ENCODE measurements around the gene CDH13.

DNA sequence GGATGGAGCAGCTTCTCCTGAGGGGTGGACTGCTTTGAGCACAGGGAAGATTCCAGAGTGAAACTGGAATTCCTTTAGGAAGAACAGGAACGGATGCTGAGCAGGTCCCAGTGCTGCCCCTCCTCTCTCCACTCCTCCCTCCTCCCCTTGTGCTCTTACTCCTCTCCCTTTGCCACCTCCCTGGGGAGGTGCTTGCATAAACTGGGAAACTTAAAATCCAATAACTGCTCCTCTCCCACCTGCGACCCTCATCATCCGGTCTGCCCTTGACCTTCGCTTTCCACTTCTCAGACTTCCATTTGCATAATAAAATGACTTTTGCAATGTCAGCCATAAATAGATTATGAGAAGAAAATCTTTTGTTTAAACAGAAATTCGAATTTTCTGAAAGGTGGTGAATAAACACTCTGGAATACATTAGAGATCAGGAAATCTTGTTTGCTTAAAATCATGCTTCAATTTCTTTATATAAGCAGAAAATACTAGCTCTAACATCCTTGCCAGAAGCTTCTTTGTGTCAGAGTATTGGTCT is 1204.8 kb downstream of the CDH13 start:
- TF ChIP-seq, protein P1, sequence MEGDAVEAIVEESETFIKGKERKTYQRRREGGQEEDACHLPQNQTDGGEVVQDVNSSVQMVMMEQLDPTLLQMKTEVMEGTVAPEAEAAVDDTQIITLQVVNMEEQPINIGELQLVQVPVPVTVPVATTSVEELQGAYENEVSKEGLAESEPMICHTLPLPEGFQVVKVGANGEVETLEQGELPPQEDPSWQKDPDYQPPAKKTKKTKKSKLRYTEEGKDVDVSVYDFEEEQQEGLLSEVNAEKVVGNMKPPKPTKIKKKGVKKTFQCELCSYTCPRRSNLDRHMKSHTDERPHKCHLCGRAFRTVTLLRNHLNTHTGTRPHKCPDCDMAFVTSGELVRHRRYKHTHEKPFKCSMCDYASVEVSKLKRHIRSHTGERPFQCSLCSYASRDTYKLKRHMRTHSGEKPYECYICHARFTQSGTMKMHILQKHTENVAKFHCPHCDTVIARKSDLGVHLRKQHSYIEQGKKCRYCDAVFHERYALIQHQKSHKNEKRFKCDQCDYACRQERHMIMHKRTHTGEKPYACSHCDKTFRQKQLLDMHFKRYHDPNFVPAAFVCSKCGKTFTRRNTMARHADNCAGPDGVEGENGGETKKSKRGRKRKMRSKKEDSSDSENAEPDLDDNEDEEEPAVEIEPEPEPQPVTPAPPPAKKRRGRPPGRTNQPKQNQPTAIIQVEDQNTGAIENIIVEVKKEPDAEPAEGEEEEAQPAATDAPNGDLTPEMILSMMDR (IDR thresholded peaks at IDR 0.05), result no peak
- no peak for TF ChIP-seq ZFX (IDR thresholded peaks at IDR 0.05; ENCODE audit: borderline replicate concordance)
